ENCODE data around the gene DAB1.
A peak's percentile ranks its signal among the peaks of the same experiment; 100 is the strongest.

The DAB1 gene

GRCh38 chr1:57418971-57419370 is 4.9 kb downstream of the DAB1 start (continued):
- TF ChIP-seq ZIC2 (tag by site-specific recombination; IDR thresholded peaks at IDR 0.05), result no peak
- no peak for TF ChIP-seq ZNF792 (tag by site-specific recombination; IDR thresholded peaks at IDR 0.05)

- no peaks in the 10 kb centered on the region for H3K9me3 ChIP-seq (ENCODE audit: control insufficient read depth, insufficient read depth, low read depth, low read length)
- CTCF ChIA-PET, result interaction anchor here (1.7 kb wide), 1 partner anchor 14 kb away, joined by 4 read pairs; no protein-coding TSS in a partner anchor
Measured at GRCh38 chr1:57411262-57411661, 12.6 kb downstream of the DAB1 start.

More at GRCh38 chr1:57411262-57411661, 12.6 kb downstream of the DAB1 start:
- H3K4me3 ChIP-seq (ENCODE audit: low read depth, low read length), result no peak overlapping the region
- no peak for TF ChIP-seq ZNF280C (tag by site-specific recombination; IDR thresholded peaks at IDR 0.05)
- no peak for TF ChIP-seq ZXDB (tag by site-specific recombination; IDR thresholded peaks at IDR 0.05)
- TF ChIP-seq ZNF366 (tag by site-specific recombination; conservative IDR thresholded peaks at IDR 0.05), result 0 out of 2 replicates have a peak, but pooled peaks have one; percentile 29
- TF ChIP-seq SP7 (tag by site-specific recombination; IDR thresholded peaks at IDR 0.05), result 0 out of 2 replicates have a peak, but pooled peaks have one; percentile 26
- no peak for TF ChIP-seq ZNF776 (tag by site-specific recombination; IDR thresholded peaks at IDR 0.05; ENCODE audit: borderline replicate concordance)
- 0 out of 2 replicates have a peak, but pooled peaks have one; percentile 35 for TF ChIP-seq ZBTB20 (tag by site-specific recombination; IDR thresholded peaks at IDR 0.05)
- no peak for TF ChIP-seq ZNF571 (tag by site-specific recombination; IDR thresholded peaks at IDR 0.05)
- TF ChIP-seq ZNF335 (tag by site-specific recombination; conservative IDR thresholded peaks at IDR 0.05), result peak; percentile 58; the same call in 1 of the 2 replicates
- TF ChIP-seq MZF1 (tag by site-specific recombination; IDR thresholded peaks at IDR 0.05; ENCODE audit: borderline replicate concordance), result no peak
- TF ChIP-seq ZBTB11 (tag by site-specific recombination; conservative IDR thresholded peaks at IDR 0.05; ENCODE audit: low read depth), result no peak
- TF ChIP-seq GLIS1 (tag by site-specific recombination; IDR thresholded peaks at IDR 0.05), result peak; percentile 23; the same call in 1 of the 2 replicates
- no peak for TF ChIP-seq REST (tag by site-specific recombination; IDR thresholded peaks at IDR 0.05)
- TF ChIP-seq SCRT2 (tag by site-specific recombination; IDR thresholded peaks at IDR 0.05), result peak; percentile 84
- TF ChIP-seq FEZF1 (tag by site-specific recombination; IDR thresholded peaks at IDR 0.05), result peak; percentile 59
- TF ChIP-seq ZBTB17 (tag by site-specific recombination; IDR thresholded peaks at IDR 0.05), result no peak
- 0 out of 2 replicates have a peak, but pooled peaks have one; percentile 25 for TF ChIP-seq ZNF660 (tag by site-specific recombination; IDR thresholded peaks at IDR 0.05)
- TF ChIP-seq ZNF157 (tag by site-specific recombination; IDR thresholded peaks at IDR 0.05), result no peak
- POLR2A ChIA-PET, result no interaction called here
- no peaks in the 10 kb centered on the region for H3K36me3 ChIP-seq (ENCODE audit: control insufficient read depth in 2 of 2, insufficient read depth in 1 of 2, low read length in 2 of 2)
- peaks cover 13% of the 10 kb centered on the region for H3K4me1 ChIP-seq (ENCODE audit: control insufficient read depth, insufficient read depth, low read length)
- H3K27ac ChIP-seq (ENCODE audit: extremely low read depth, low read depth, low read length), result no peak overlapping the region
